Keratinocyte (primary cell): ENCODE results near the gene SLC9A4. TPM values are rescaled to one million over a fixed set of nuclear protein-coding genes. Genes with fewer than 3 reads are reported as not detected.
A peak's percentile ranks its signal among the peaks of the same experiment; 100 is the strongest.

Experiments used
- DNase-seq: peaks from one replicate; pipeline ENCODE4 v3.0.0-alpha.2; 2011; ENCODE audit warnings: low read depth, missing footprints, low spot score
- FAIRE-seq: peaks from 2 replicates; lab custom pipeline; 2011; peaks lifted over from hg19 to GRCh38; lab: Jason Lieb, UNC
- H2AFZ ChIP-seq: 2 replicates; pipeline ENCODE4 v1.6.0; 2012; ENCODE audit warnings: low read length, control low read depth, inconsistent platforms; ENCODE audit not compliant: control insufficient read depth
- H3K27ac ChIP-seq: 2 replicates; pipeline ENCODE4 v1.5.1; 2011; ENCODE audit warnings: low read length; ENCODE audit not compliant: control insufficient read depth, insufficient read depth
- H3K27me3 ChIP-seq: 3 replicates; pipeline ENCODE4 v1.6.0; 2011; ENCODE audit warnings: low read length; ENCODE audit not compliant: control insufficient read depth, insufficient read depth; ENCODE audit errors: extremely low read depth
- H3K36me3 ChIP-seq, 2 experiments: 2 replicates in 1 of 2; 3 replicates in 1 of 2; pipeline ENCODE4 v1.5.1; 2011; ENCODE audit warnings: low read length in 2 of 2, mild to moderate bottlenecking in 1 of 2; ENCODE audit not compliant: control insufficient read depth in 2 of 2, insufficient read depth in 2 of 2; ENCODE audit errors: extremely low read depth in 1 of 2
- H3K4me1 ChIP-seq: 3 replicates; pipeline ENCODE4 v1.5.1; 2011; ENCODE audit warnings: low read length; ENCODE audit not compliant: control insufficient read depth, insufficient read depth; ENCODE audit errors: extremely low read depth
- H3K4me2 ChIP-seq: 3 replicates; pipeline ENCODE4 v1.6.0; 2011; ENCODE audit warnings: low read depth, low read length; ENCODE audit not compliant: control insufficient read depth, insufficient read depth; ENCODE audit errors: extremely low read depth
- H3K4me3 ChIP-seq, 3 experiments: fragments of 200-600 bp in 1 of 3; sonication (generic) in 1 of 3; 2 replicates in 2 of 3; 3 replicates in 1 of 3; pipeline ENCODE4 v1.5.1; 2011 to 2016; ENCODE audit warnings: low read length in 3 of 3, mild to moderate bottlenecking in 3 of 3, control low read depth in 2 of 3, inconsistent platforms in 1 of 3, low read depth in 1 of 3, mixed read lengths in 1 of 3, mixed run types in 1 of 3, moderate library complexity in 1 of 3; ENCODE audit not compliant: control insufficient read depth in 2 of 3, insufficient read depth in 2 of 3; ENCODE audit errors: extremely low read depth in 1 of 3
- H3K79me2 ChIP-seq: 2 replicates; pipeline ENCODE4 v1.6.0; 2012; ENCODE audit warnings: low read length; ENCODE audit not compliant: control insufficient read depth, insufficient read depth
- H3K9ac ChIP-seq: 3 replicates; pipeline ENCODE4 v1.6.0; 2011; ENCODE audit warnings: low read length; ENCODE audit not compliant: control insufficient read depth, insufficient read depth; ENCODE audit errors: extremely low read depth
- H3K9me1 ChIP-seq: 3 replicates; pipeline ENCODE4 v1.6.0; 2011; ENCODE audit warnings: low read length; ENCODE audit not compliant: control insufficient read depth, insufficient read depth; ENCODE audit errors: extremely low read depth
- H3K9me3 ChIP-seq: 2 replicates; pipeline ENCODE4 v1.5.1; 2012; ENCODE audit warnings: low read depth, low read length; ENCODE audit not compliant: control insufficient read depth
- H4K20me1 ChIP-seq: 3 replicates; pipeline ENCODE4 v1.6.0; 2011; ENCODE audit warnings: low read length; ENCODE audit not compliant: control insufficient read depth, insufficient read depth; ENCODE audit errors: extremely low read depth
- CTCF ChIP-seq, 3 experiments: IDR thresholded peaks in 1 of 3; conservative IDR thresholded peaks in 1 of 3; optimal IDR thresholded peaks in 1 of 3; 2 replicates in 2 of 3; 3 replicates in 1 of 3; pipeline versions ENCODE3 to v1.5.1; 2011; ENCODE audit warnings: low read length in 3 of 3, mild to moderate bottlenecking in 3 of 3, moderate library complexity in 2 of 3, control low read depth in 1 of 3, inconsistent platforms in 1 of 3; ENCODE audit not compliant: insufficient read depth in 2 of 3; ENCODE audit errors: extremely low read depth in 1 of 3
- EZH2 ChIP-seq: IDR thresholded peaks from one replicate; pipeline ENCODE4 v1.6.1; 2012; ENCODE audit warnings: inconsistent platforms, mild to moderate bottlenecking, low read length, moderate library complexity
- dilution Hi-C: fragments of 300-500 bp; cut with MboI; formaldehyde crosslinking; loops from one replicate; pipeline ENCODE4 v1.7.0; 2020; ENCODE audit warnings: low sequenced_read_pairs; ENCODE audit not compliant: extremely low pct_ligation_motif_present
- polyA minus RNA-seq, 3 experiments: library from RNA; depleted of rRNA, polyadenylated mRNA; stranded (reverse); fragments of >200 nt; gene quantifications; 1 replicate in 1 of 3; 2 replicates in 1 of 3; 3 replicates in 1 of 3; pipeline ENCODE4 v1.2.3, GENCODE V29; 2011
- polyA plus RNA-seq, 5 experiments: library from polyadenylated mRNA; depleted of rRNA in 3 of 5; stranded (reverse) in 3 of 5; stranded (forward) in 1 of 5; unstranded in 1 of 5; fragments of >200 nt; gene quantifications; 1 replicate in 1 of 5; 2 replicates in 3 of 5; 3 replicates in 1 of 5; pipeline versions ENCODE4 v1.2.1 to v1.2.3, GENCODE V29; 2011 to 2012; ENCODE audit warnings: missing spikeins in 2 of 5, low read depth in 1 of 5, low replicate concordance in 1 of 5

The SLC9A4 gene
- polyA plus RNA-seq (not detected in 3 replicates), polyA minus RNA-seq (0.13 TPM in 1 of 3 replicates, not detected in the others)
- not detected for polyA plus RNA-seq (2011; ENCODE audit: low read depth)
- not detected in 2 replicates for polyA plus RNA-seq (2011; cell fraction: cytosol; rRNA removed)
- 0.21 TPM in 1 of 2 replicates, not detected in the other for polyA plus RNA-seq (2011; cell fraction: nucleus; rRNA removed)
- polyA plus RNA-seq (2012; ENCODE audit: low replicate concordance), result not detected in 2 replicates
- polyA minus RNA-seq (2011; cell fraction: cytosol; rRNA and poly(A)+ RNA removed), result not detected
- polyA minus RNA-seq (2011; cell fraction: nucleus; rRNA and poly(A)+ RNA removed), result not detected in 2 replicates

GRCh38 chr2:102473020-102473419 is at the start of gene SLC9A4:
SLC9A4 (plus strand) TSS chr2:102473226; CDS start chr2:102473760, 534 bp downstream.
- DNase-seq (peak; percentile 15), FAIRE-seq (peak; percentile 69)
- Histone ChIP-seq H3K36me3 (no peaks in the 10 kb centered on the region), H3K4me3 (no peak within 1 kb of the TSS), H3K9me1 (no peaks in the 10 kb centered on the region), H4K20me1 (no peaks in the 10 kb centered on the region), H3K27me3 (no peaks in the 10 kb centered on the region), H3K27ac (no peak within 1 kb of the TSS), H3K4me1 (no peaks in the 10 kb centered on the region), H2AFZ (no peak within 1 kb of the TSS), H3K9me3 (no peaks in the 10 kb centered on the region), H3K9ac (no peak within 1 kb of the TSS), H3K4me2 (no peak within 1 kb of the TSS), H3K79me2 (no peaks in the 10 kb centered on the region)
- TF ChIP-seq EZH2 (no peak), CTCF (optimal IDR thresholded peaks at IDR 0.05 in 1 of 3, IDR thresholded peaks at IDR 0.05 in 1 of 3, conservative IDR thresholded peaks at IDR 0.05 in 1 of 3; ENCODE audit: extremely low read depth in 1 of 3, insufficient read depth in 2 of 3, low read length in 3 of 3) (peak; percentile 68 to 92 (median 78))
- dilution Hi-C loops, result loop anchor here (25.0 kb wide), 1 partner anchor 114 kb away; no protein-coding TSS in a partner anchor

- no peaks in the 10 kb centered on the region for H3K79me2 ChIP-seq
- H3K9me1 ChIP-seq, result no peaks in the 10 kb centered on the region
- no peak overlapping the region for H3K9ac ChIP-seq
- no peak overlapping the region for H2AFZ ChIP-seq
- H3K27ac ChIP-seq, result no peak overlapping the region
- H4K20me1 ChIP-seq, result no peaks in the 10 kb centered on the region
- DNase-seq (no peak), FAIRE-seq (no peak)
- H3K9me3 ChIP-seq, result no peaks in the 10 kb centered on the region
- TF ChIP-seq CTCF (optimal IDR thresholded peaks at IDR 0.05 in 1 of 3, IDR thresholded peaks at IDR 0.05 in 1 of 3, conservative IDR thresholded peaks at IDR 0.05 in 1 of 3; ENCODE audit: extremely low read depth in 1 of 3, insufficient read depth in 2 of 3, low read length in 3 of 3) (no peak), EZH2 (no peak)
- H3K27me3 ChIP-seq, result peaks cover 14% of the 10 kb centered on the region
- H3K36me3 ChIP-seq, result no peaks in the 10 kb centered on the region
- H3K4me1 ChIP-seq, result no peaks in the 10 kb centered on the region
- H3K4me3 ChIP-seq, result no peak overlapping the region
- dilution Hi-C loops, result no loop called here
- H3K4me2 ChIP-seq, result no peak overlapping the region
These were observed 49.7 kb upstream of the SLC9A4 start for GRCh38 chr2:102423368-102423767.
